SK-N-MC (cell line): Measurements from ENCODE around the gene INSR.

ENCODE experiments used
- EZH2 ChIP-seq: fragments of 200-600 bp; sonication (generic); IDR thresholded peaks from one replicate; pipeline ENCODE4 v1.6.1; 2017; ENCODE audit warnings: antibody characterized with exemption
- FOXP2 ChIP-seq: optimal IDR thresholded peaks from 2 replicates; pipeline ENCODE3; 2011; ENCODE audit warnings: mild to moderate bottlenecking, moderate library complexity; ENCODE audit not compliant: insufficient read depth; ENCODE audit errors: extremely low read length, control extremely low read depth
- POLR2AphosphoS5 ChIP-seq: IDR thresholded peaks from 2 replicates; pipeline ENCODE4 v1.6.1; 2012; ENCODE audit warnings: mild to moderate bottlenecking, low read depth, low read length, borderline replicate concordance

- TF ChIP-seq EZH2: no peak
- no peak for TF ChIP-seq POLR2AphosphoS5
- TF ChIP-seq FOXP2: no peak
These were observed 181.0 kb downstream of the INSR start for GRCh38 chr19:7113233-7113632.
